Left lung (tissue), 10 donors: ENCODE results near the gene LARGE1. TPM values are rescaled to one million over a fixed set of nuclear protein-coding genes. Genes with fewer than 3 reads are reported as not detected.
A peak's percentile ranks its signal among the peaks of the same experiment; 100 is the strongest.

Experiments used
- ATAC-seq: fragments of 200-7000 bp; cut with Tn5 transposase; one replicate; pipeline ENCODE4 v1.9.1; 2020; ENCODE audit warnings: moderate library complexity
- DNase-seq, 4 donors: peaks; one replicate each; pipeline ENCODE4 v3.0.0-alpha.2; 2013 to 2020
- H3K27ac ChIP-seq, 2 donors: fragments of 200-600 bp; sonication (generic) in 1 of 2; one replicate each; pipeline versions ENCODE4 v1.5.0 to v1.8.0; 2020 to 2021
- H3K27me3 ChIP-seq, 2 donors: fragments of 200-600 bp; sonication (generic) in 1 of 2; one replicate each; pipeline versions ENCODE4 v1.5.0 to v1.8.0; 2020 to 2021
- H3K36me3 ChIP-seq, 2 donors: fragments of 200-600 bp; sonication (generic) in 1 of 2; one replicate each; pipeline versions ENCODE4 v1.5.0 to v1.8.0; 2020 to 2021
- H3K4me1 ChIP-seq, 2 donors: fragments of 200-600 bp; one replicate each; pipeline ENCODE4 v1.8.0; 2021
- H3K4me3 ChIP-seq, 2 donors: fragments of 200-600 bp; sonication (generic) in 1 of 2; one replicate each; pipeline versions ENCODE4 v1.5.0 to v1.8.0; 2020 to 2021; ENCODE audit warnings: mild to moderate bottlenecking in 1 of 2
- H3K9me3 ChIP-seq, 2 donors: fragments of 200-600 bp; sonication (generic) in 1 of 2; one replicate each; pipeline versions ENCODE4 v1.5.0 to v1.8.0; 2020 to 2021
- intact Hi-C, 2 donors: fragments of 100-400 bp; cut with DNase I; formaldehyde crosslinking; loops; one replicate each; pipeline versions ENCODE4 v1.11.2 to v1.14.2; 2022
- polyA plus RNA-seq, 6 donors: library from polyadenylated mRNA; unstranded; fragments of 120-200 nt; gene quantifications; one replicate each; pipeline ENCODE4 v1.2.1, GENCODE V29; 2013; ENCODE audit not compliant: insufficient read length in 6 of 6
- total RNA-seq, 2 donors: library from RNA; stranded (reverse); fragmentation: NEBNext Ultra II Directional; extraction: Animal tissue kit (Norgen Biotek cat#: 25700); gene quantifications; one replicate each; pipeline ENCODE4 v1.2.1, GENCODE V29; 2021
- TF ChIP-seq, protein P1 (sequence below), 2 donors: fragments of 200-600 bp; sonication (generic) in 1 of 2; IDR thresholded peaks; one replicate each; pipeline versions ENCODE4 v1.5.0 to v1.8.0; 2021; ENCODE audit warnings: antibody characterized with exemption in 2 of 2
- donor health status: DM: no; HTN: yes; CAD: no.
- donor health status: DM: no; HTN: no; CAD: no.

Gene LARGE1
- total and polyA plus RNA-seq, 8 donors = 22.4 to 36.1 (median 33.2) TPM

DNA sequence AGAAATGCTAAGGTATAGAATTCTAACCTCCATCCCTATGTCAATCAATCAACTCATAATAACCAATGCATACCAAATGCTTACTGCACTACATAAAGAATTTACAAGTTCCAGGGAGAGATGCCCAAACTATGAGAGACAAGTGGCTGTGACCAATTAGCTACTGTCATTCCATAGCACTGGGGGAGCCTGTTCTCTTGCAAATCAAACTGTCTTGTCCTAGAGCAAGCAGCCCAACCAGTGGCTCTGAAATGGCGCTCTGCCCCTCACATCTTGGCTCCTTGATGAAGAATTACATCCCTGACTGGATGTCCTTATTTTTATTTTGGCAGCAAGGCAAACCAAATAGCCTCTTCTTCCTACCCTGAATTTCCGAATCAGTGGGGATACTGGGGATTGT lies 589.7 kb downstream of the LARGE1 start:
- TF ChIP-seq, protein P1, sequence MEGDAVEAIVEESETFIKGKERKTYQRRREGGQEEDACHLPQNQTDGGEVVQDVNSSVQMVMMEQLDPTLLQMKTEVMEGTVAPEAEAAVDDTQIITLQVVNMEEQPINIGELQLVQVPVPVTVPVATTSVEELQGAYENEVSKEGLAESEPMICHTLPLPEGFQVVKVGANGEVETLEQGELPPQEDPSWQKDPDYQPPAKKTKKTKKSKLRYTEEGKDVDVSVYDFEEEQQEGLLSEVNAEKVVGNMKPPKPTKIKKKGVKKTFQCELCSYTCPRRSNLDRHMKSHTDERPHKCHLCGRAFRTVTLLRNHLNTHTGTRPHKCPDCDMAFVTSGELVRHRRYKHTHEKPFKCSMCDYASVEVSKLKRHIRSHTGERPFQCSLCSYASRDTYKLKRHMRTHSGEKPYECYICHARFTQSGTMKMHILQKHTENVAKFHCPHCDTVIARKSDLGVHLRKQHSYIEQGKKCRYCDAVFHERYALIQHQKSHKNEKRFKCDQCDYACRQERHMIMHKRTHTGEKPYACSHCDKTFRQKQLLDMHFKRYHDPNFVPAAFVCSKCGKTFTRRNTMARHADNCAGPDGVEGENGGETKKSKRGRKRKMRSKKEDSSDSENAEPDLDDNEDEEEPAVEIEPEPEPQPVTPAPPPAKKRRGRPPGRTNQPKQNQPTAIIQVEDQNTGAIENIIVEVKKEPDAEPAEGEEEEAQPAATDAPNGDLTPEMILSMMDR (IDR thresholded peaks at IDR 0.05) = no peak
- ATAC-seq (no peak), DNase-seq (no peak)
- Histone ChIP-seq H3K27ac (no peak overlapping the region), H3K4me3 (no peak overlapping the region), H3K27me3 (no peaks in the 10 kb centered on the region), H3K36me3 (no peaks in the 10 kb centered on the region), H3K4me1 (no peaks in the 10 kb centered on the region), H3K9me3 (no peaks in the 10 kb centered on the region)
- intact Hi-C loops = no loop called here

DNA sequence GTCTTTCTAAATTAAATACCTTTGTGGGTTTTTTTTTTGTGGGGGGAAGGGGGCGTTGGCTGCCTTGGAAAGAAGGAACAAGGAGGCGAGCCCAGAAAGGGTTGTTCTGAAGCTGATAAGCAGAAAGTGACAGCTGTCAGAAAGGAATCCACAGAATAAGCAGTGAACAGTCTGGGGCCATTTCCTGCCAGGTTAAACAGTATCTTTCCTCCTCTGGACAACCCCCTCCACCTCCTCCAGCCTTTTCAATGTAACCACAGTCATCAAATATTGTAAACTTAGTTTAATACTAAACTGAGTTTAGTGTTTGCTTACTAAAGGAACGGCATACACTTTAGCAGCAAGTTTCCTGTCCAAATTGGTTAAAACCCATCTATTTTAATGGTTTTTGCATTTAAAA lies 590.9 kb downstream of the LARGE1 start:
- DNase-seq (no peak), ATAC-seq (peak; percentile 82)
- Histone ChIP-seq H3K4me3 (no peak overlapping the region), H3K9me3 (no peaks in the 10 kb centered on the region), H3K27ac (no peak overlapping the region), H3K36me3 (no peaks in the 10 kb centered on the region), H3K27me3 (no peaks in the 10 kb centered on the region), H3K4me1 (no peaks in the 10 kb centered on the region)
- TF ChIP-seq, protein P1 (IDR thresholded peaks at IDR 0.05) = no peak
- intact Hi-C loops = no loop called here

DNA sequence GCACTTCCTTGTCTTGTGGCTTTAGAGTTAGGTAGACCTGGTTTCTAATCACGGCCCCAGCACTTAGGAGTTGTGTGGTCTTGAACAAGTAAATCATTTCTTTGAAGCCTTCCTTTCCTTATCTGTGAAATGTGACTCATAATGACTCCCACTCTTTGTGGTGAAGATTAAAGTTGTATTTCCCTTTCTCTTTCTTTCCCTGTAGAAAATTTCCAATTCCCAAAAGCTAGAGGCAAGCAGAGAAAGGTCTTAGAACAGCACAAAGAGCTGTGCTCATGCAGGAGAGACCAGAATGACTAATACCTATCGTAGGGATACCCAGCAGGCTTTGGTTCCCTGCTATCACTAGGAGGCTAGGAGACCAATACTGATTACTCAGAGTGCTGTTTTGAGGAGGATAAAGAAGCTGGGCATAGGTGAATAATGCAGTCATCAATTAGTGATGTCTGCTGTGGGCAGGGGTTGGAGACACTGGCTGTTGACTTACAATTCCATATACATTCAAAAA lies 591.4 kb downstream of the LARGE1 start:
- no peaks in the 10 kb centered on the region for H3K4me1 ChIP-seq
- no peaks in the 10 kb centered on the region for H3K9me3 ChIP-seq
- no peaks in the 10 kb centered on the region for H3K27me3 ChIP-seq
- DNase-seq (no peak), ATAC-seq (peak; percentile 68)
- intact Hi-C loops = no loop called here
- TF ChIP-seq, protein P1 (IDR thresholded peaks at IDR 0.05) = no peak
- no peak overlapping the region for H3K4me3 ChIP-seq
- no peaks in the 10 kb centered on the region for H3K36me3 ChIP-seq
- no peak overlapping the region for H3K27ac ChIP-seq

DNA sequence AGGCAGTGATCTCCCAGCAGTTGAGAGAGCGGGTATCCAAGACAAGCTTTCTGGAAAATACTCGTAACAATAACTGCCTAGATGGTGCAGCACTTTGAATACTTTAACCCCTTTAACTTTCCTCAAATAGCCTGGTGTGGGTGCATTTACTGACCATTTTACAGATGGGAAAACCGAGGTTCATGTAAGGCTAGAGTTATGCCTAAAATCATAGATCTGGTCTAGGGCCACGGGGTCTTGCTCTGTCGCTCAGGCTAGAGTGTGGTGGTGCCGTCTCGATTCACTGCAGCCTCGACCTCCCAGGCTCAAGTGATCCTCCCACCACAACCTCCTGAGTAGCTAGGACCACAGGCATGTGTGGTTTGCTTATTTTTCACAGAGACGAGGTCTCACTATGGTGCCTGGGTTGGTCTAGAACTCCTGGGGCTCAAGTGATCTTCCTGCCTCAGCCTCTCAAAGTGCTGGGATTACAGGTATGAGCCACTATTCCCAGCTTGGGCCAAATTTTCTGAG lies 592.9 kb downstream of the LARGE1 start:
- no peaks in the 10 kb centered on the region for H3K27me3 ChIP-seq
- no peaks in the 10 kb centered on the region for H3K36me3 ChIP-seq
- no peak overlapping the region for H3K27ac ChIP-seq
- intact Hi-C loops = no loop called here
- H3K4me3 ChIP-seq = no peak overlapping the region
- no peaks in the 10 kb centered on the region for H3K9me3 ChIP-seq
- no peak for ATAC-seq
- DNase-seq = no peak
- no peaks in the 10 kb centered on the region for H3K4me1 ChIP-seq
- TF ChIP-seq, protein P1 (IDR thresholded peaks at IDR 0.05) = no peak

DNA sequence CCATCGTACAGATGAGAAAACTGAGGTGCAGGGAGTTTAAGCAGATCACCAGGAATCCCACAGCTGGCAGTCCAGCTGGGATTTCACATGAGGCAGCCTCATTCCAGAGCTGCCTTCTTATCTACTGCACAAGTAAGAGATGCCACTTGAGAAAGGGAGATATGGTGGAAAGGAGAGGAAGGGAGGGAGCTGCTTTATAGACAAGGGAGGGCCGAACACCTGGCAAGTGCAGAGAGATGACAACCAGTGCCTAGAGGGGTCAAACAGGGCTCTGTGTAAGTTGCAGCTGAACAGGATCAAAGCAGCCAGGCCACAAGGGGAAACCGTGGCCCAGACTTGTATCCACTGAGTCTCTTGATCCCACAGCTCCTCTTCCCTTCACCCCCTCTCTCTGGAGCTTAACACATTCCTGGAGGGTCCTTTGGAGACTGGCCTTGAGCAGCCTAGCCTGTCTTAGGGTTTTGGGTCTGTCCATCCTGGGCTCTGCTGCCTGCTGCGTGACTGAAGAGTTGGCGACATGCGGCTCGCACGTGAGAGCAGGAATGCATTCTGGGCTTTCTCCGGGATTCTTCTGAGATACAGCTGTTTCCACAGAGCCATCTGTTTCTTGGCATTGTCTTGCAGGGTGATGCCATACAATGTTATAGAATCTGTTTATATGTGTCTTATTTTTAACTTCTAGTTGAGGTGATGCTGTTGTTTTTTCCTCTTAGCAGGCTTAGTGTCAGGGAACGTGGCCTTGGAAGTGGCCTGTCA lies 593.6 kb downstream of the LARGE1 start:
- Histone ChIP-seq H3K4me3 (no peak overlapping the region), H3K27ac (no peak overlapping the region), H3K27me3 (no peaks in the 10 kb centered on the region), H3K4me1 (no peaks in the 10 kb centered on the region), H3K9me3 (no peaks in the 10 kb centered on the region), H3K36me3 (no peaks in the 10 kb centered on the region)
- ATAC-seq (no peak), DNase-seq (no peak)
- intact Hi-C loops = no loop called here
- TF ChIP-seq, protein P1 (IDR thresholded peaks at IDR 0.05) = no peak
